ENCODE data around the gene HOXB4. TPM values are rescaled to one million over a fixed set of nuclear protein-coding genes. Genes with fewer than 3 reads are reported as not detected.
A peak's percentile ranks its signal among the peaks of the same experiment; 100 is the strongest.

The HOXB4 gene
- total and polyA plus RNA-seq, 4 donors: 6.0 to 16.6 (median 10.0) TPM

DNA sequence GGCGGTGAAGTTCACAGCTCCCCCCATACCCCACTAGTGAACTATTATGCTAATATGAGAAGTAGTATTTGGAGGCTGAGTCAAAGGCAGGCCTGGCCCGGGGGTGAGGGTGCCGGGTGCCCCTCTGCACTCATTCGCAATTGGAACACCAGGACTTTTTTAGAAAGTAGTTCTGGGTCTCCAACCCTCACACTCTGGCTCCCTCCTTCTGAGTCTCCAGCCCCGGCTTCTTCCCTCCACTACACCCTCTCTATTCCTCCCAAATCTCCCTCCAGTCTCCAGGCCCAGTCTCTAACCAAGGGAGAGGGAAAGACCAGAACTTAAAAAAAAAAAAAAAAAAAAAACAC is 21.9 kb downstream of the HOXB4 start:
- peak in 2 of 6 donors; percentile 28 to 54 for DNase-seq (ENCODE audit: low read depth in 4 of 6, low spot score in 6 of 6)
- H3K4me3 ChIP-seq (ENCODE audit: low read depth, low read length): peak overlapping the region; percentile 55
- no peaks in the 10 kb centered on the region for H3K9me3 ChIP-seq (ENCODE audit: control insufficient read depth, insufficient read depth, low read length)
- H3K4me1 ChIP-seq (ENCODE audit: control insufficient read depth, insufficient read depth, low read length): peaks cover 80% of the 10 kb centered on the region
- WGBS (ENCODE audit: insufficient coverage): 0% methylated on average over 2 of the region's 5 CpGs
- peaks cover 46% of the 10 kb centered on the region for H3K36me3 ChIP-seq (ENCODE audit: control insufficient read depth, insufficient read depth, low read length)
- H3K27me3 ChIP-seq (ENCODE audit: control insufficient read depth, insufficient read depth, low read length): no peaks in the 10 kb centered on the region
- peak overlapping the region; percentile 99 for H3K27ac ChIP-seq (ENCODE audit: low read depth, low read length)

DNA sequence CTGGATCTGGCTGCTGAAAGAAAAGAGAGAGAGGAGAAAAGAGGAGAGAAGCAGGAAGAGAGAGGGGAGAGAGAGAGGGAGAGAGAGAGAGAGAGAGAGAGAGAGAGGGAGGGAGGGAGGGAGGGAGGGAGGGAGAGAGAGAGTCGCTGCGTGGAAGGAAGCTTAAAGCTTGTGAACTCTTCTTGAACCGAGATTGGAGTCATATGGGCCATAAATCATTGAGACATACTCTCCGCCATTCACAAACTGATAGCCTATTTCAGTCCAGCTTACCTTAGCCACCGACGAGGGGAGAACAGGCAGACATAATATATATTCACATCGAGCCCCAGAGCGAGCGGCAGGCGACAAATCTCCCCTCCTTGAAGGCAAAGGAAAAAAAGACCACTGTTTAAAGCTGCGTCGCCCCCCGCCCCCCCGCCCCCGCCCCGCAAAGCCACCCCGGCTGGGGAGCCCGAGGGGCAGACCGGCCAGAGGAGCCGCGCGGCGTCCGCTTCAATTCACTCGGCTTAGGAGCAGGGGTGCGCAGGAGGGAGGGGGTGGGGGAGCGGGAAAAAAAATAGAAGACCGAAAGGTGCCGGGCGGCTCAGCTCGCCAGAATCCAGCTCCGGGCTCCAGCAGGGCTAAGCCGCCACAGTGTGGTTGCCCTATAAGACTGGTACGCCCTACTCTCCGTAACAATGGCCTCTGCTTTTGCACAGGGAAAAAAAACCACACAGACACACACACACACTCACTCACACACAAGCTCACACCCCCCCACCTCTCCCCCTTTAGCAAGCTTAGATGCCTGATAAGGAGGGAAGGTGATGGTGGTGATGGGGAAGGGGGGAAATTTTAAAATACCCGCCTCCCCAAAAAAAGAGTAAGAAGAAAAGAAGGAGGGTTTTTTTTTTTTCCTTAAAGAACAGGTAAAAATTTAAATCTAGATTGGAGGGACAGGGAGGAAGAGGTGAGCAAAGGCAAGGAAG is 22.6 kb downstream of the HOXB4 start:
- Histone ChIP-seq H3K9me3 (ENCODE audit: control insufficient read depth, insufficient read depth, low read length) (no peaks in the 10 kb centered on the region), H3K4me3 (ENCODE audit: low read depth, low read length) (peak overlapping the region; percentile 55), H3K4me1 (ENCODE audit: control insufficient read depth, insufficient read depth, low read length) (peaks cover 77% of the 10 kb centered on the region), H3K36me3 (ENCODE audit: control insufficient read depth, insufficient read depth, low read length) (peaks cover 42% of the 10 kb centered on the region), H3K27me3 (ENCODE audit: control insufficient read depth, insufficient read depth, low read length) (no peaks in the 10 kb centered on the region), H3K27ac (ENCODE audit: low read depth, low read length) (peak overlapping the region; percentile 99)
- peak in 5 of 6 donors; percentile 82 to 98 (median 85) for DNase-seq (ENCODE audit: low read depth in 4 of 6, low spot score in 6 of 6)
- under 1% methylated on average over 23 of the region's 36 CpGs for WGBS (ENCODE audit: insufficient coverage)

DNA sequence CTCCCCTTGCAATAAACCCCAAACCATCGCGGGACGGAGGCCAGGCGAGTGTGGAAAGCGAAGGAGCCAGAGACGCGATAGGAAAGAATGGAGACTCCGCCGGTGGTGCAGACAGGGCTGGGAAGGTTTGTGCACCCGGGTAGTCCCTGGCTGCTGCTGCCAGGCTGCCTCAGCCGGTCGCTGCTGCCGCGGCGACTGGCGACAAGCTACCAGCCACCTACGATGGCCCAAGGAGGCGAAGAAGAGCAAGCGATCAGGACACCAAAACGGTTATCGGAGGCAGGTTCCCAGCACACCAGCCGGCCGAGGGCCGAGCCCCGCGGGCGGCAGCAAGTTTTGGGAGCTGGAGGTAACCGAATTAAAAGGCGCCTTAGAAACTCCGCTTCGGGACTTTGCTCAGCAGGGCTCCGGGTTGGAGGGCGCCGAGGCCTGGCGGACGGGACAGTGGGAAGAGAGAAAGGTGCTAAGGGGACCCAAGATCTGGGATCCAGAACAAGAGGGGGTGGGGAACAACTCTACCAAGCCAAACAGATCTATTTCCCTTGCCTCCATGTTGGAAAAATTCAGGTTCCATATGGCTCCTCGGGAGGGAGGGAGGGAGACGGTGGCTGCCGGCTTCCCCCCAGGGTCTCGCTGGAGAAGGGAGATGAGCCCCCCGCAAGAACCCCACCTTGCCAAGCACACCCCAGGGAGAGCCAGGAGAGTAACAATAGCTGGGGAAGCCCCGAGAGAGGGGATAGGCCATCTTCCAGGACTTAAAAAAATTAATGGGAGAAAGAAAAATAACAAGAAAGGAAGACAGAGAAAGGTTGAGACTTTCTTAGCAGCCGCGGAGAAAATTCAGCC is 23.5 kb downstream of the HOXB4 start:
- peaks cover 77% of the 10 kb centered on the region for H3K4me1 ChIP-seq (ENCODE audit: control insufficient read depth, insufficient read depth, low read length)
- H3K9me3 ChIP-seq (ENCODE audit: control insufficient read depth, insufficient read depth, low read length): no peaks in the 10 kb centered on the region
- peak overlapping the region; percentile 99 for H3K27ac ChIP-seq (ENCODE audit: low read depth, low read length)
- WGBS (ENCODE audit: insufficient coverage): 10% methylated on average over 33 of the region's 44 CpGs
- peak overlapping the region; percentile 55 for H3K4me3 ChIP-seq (ENCODE audit: low read depth, low read length)
- peaks cover 45% of the 10 kb centered on the region for H3K36me3 ChIP-seq (ENCODE audit: control insufficient read depth, insufficient read depth, low read length)
- H3K27me3 ChIP-seq (ENCODE audit: control insufficient read depth, insufficient read depth, low read length): no peaks in the 10 kb centered on the region
- DNase-seq (ENCODE audit: low read depth in 4 of 6, low spot score in 6 of 6): peak; percentile 26 to 87 (median 42)

DNA sequence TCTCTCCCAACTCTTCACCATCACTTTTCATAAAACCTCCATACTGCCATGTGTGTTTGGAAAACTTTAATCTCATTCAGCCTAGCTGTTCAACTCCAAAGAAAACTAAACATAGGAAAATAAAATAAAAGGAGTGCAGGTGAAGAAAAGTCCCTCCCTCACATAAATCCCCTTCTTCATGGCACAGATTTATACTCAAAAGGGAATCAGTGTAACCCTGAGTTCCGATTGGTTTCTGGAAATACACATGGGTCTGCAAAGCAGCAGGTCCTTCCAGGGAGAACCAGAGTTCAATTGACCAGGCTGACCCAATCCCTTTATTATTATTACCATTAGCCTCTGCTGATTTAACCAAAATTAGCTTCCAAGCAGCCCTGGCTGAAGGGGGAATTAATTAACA is 24.3 kb downstream of the HOXB4 start:
- Histone ChIP-seq H3K27ac (ENCODE audit: low read depth, low read length) (peak overlapping the region; percentile 99), H3K4me1 (ENCODE audit: control insufficient read depth, insufficient read depth, low read length) (peaks cover 73% of the 10 kb centered on the region), H3K27me3 (ENCODE audit: control insufficient read depth, insufficient read depth, low read length) (no peaks in the 10 kb centered on the region), H3K36me3 (ENCODE audit: control insufficient read depth, insufficient read depth, low read length) (peaks cover 43% of the 10 kb centered on the region), H3K4me3 (ENCODE audit: low read depth, low read length) (peak overlapping the region; percentile 55), H3K9me3 (ENCODE audit: control insufficient read depth, insufficient read depth, low read length) (no peaks in the 10 kb centered on the region)
- WGBS (ENCODE audit: insufficient coverage): 0% methylated on average over 1 of the region's 1 CpG
- DNase-seq (ENCODE audit: low read depth in 4 of 6, low spot score in 6 of 6): peak; percentile 19 to 86 (median 29)

DNA sequence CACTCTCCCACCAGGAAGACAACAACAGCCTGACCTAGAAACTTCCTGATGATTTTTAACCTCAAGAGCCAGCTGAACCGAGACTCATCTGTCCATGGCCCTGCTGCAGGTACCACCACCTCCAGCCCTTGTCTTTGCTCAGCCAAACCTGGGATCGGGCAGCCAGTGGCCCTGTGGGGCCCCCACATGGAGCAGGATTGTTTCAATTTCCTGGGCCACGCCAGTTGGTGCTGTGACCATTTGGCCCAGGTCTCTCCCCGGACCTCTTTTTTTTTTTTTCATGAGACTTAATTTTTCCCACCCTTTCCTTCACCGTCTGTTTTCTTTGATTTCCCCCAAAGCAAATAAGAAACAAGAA is 25.0 kb downstream of the HOXB4 start:
- DNase-seq (ENCODE audit: low read depth in 4 of 6, low spot score in 6 of 6): no peak
- Histone ChIP-seq H3K36me3 (ENCODE audit: control insufficient read depth, insufficient read depth, low read length) (peaks cover 37% of the 10 kb centered on the region), H3K27me3 (ENCODE audit: control insufficient read depth, insufficient read depth, low read length) (no peaks in the 10 kb centered on the region), H3K4me3 (ENCODE audit: low read depth, low read length) (peak overlapping the region; percentile 55), H3K27ac (ENCODE audit: low read depth, low read length) (peak overlapping the region; percentile 99), H3K9me3 (ENCODE audit: control insufficient read depth, insufficient read depth, low read length) (no peaks in the 10 kb centered on the region), H3K4me1 (ENCODE audit: control insufficient read depth, insufficient read depth, low read length) (peaks cover 72% of the 10 kb centered on the region)
- 10% methylated on average over 3 of the region's 5 CpGs for WGBS (ENCODE audit: insufficient coverage)

DNA sequence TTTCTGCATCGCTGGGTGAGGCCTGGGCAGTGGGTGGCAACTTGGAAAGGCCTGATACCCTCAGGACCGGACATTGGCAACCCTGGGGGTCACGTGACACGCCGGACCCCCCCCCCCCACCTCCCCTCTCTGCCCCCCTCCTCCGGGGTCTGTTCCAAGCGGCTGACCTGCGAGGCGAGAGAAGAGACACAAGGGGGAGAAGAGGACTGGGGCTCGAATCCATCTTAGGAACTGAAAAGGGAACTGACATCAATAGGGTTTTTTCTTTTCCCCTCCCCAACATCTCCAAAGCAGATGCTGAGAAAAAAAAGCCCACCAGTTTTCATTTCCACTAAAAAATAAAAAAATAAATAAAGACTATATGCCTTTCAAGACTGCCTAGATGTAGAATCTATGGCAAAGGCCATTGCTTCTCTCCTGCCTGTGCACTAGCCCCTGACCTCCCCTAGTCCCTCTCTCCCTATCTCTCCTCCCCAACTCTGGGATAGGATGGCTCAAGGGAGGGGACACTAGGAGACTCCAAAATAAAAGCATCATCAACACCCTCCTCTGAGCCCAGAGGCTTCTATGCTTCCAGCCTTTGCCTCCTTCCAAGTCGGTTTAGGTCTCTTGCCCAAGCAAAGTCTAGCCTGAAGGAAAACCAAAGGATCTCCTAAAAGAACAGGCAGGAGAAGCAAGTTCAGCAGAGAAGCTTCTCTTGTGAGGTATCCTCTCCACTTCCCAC is 25.5 kb downstream of the HOXB4 start:
- H3K4me3 ChIP-seq (ENCODE audit: low read depth, low read length): peak overlapping the region; percentile 55
- H3K27me3 ChIP-seq (ENCODE audit: control insufficient read depth, insufficient read depth, low read length): no peaks in the 10 kb centered on the region
- H3K9me3 ChIP-seq (ENCODE audit: control insufficient read depth, insufficient read depth, low read length): no peaks in the 10 kb centered on the region
- peak; percentile 58 to 91 (median 69) for DNase-seq (ENCODE audit: low read depth in 4 of 6, low spot score in 6 of 6)
- peak overlapping the region; percentile 99 for H3K27ac ChIP-seq (ENCODE audit: low read depth, low read length)
- H3K4me1 ChIP-seq (ENCODE audit: control insufficient read depth, insufficient read depth, low read length): peaks cover 72% of the 10 kb centered on the region
- 6% methylated on average over 2 of the region's 11 CpGs for WGBS (ENCODE audit: insufficient coverage)
- H3K36me3 ChIP-seq (ENCODE audit: control insufficient read depth, insufficient read depth, low read length): peaks cover 34% of the 10 kb centered on the region

DNA sequence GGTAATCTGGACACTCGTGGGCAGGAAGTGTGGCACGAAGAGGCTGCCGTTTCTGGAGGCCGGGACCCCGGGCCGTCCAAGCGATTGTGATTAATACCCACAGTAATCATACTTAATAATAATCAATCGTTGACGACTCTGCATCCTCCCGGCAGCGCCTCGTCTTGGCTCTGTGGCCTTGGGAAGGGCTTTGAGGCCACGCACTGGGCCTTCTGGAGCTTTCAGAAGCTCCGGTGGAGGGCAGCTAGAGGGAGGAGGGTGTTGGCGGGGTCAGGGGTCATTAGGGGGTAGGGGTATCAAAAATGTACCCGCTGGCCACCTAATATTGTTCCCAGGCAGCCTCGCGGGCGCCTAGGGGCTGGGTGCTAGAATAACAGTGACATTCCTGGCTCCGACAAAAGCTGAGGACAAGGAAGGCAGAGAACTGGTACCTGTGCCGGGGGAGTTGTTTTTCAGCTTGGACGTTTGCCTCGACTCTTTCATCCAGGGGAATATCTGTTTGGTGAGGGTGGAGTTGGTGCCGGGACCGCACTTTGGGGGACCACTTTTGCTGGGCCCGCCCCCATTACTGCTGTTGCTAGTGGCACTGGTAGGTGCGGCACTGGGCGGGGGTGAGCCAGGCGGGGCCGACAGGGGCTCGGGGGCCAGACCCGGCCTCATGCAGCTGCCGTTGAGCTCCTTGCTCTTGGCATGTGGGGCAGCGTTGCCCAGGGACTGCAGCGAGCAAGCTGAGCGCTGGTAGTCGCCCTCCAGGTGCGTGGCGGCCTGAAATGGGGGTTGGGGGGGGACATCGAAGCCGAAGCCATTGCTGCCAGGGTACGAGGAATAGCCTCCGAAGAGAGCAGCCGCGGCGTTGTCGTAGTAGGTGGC is 26.3 kb downstream of the HOXB4 start:
- Histone ChIP-seq H3K4me1 (ENCODE audit: control insufficient read depth, insufficient read depth, low read length) (peaks cover 70% of the 10 kb centered on the region), H3K27ac (ENCODE audit: low read depth, low read length) (peak overlapping the region; percentile 99), H3K9me3 (ENCODE audit: control insufficient read depth, insufficient read depth, low read length) (no peaks in the 10 kb centered on the region), H3K36me3 (ENCODE audit: control insufficient read depth, insufficient read depth, low read length) (peaks cover 34% of the 10 kb centered on the region), H3K27me3 (ENCODE audit: control insufficient read depth, insufficient read depth, low read length) (no peaks in the 10 kb centered on the region), H3K4me3 (ENCODE audit: low read depth, low read length) (peak overlapping the region; percentile 20)
- whole genome bisulfite sequencing (ENCODE audit: insufficient coverage): 10% methylated on average over 40 of the region's 47 CpGs
- peak; percentile 15 to 77 (median 30) for DNase-seq (ENCODE audit: low read depth in 4 of 6, low spot score in 6 of 6)

DNA sequence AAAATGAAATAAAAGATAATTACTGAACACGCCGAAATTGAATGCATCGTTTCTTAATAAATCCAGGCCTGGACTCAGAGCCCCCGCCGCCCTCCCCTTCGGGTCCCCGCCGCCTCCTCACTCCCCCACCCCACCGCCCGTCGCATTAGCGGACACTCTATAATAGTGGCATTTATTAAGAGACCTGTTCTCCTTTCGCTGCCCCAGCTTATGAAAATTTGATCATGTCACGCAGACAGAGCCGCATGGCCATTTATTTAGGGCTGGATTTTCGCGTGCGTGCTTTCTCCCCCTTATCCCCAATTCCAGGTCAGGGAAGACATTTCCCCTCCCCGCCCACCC is 27.0 kb downstream of the HOXB4 start:
- Histone ChIP-seq H3K27ac (ENCODE audit: low read depth, low read length) (peak overlapping the region; percentile 99), H3K27me3 (ENCODE audit: control insufficient read depth, insufficient read depth, low read length) (no peaks in the 10 kb centered on the region), H3K36me3 (ENCODE audit: control insufficient read depth, insufficient read depth, low read length) (peaks cover 34% of the 10 kb centered on the region), H3K9me3 (ENCODE audit: control insufficient read depth, insufficient read depth, low read length) (no peaks in the 10 kb centered on the region), H3K4me1 (ENCODE audit: control insufficient read depth, insufficient read depth, low read length) (peaks cover 75% of the 10 kb centered on the region), H3K4me3 (ENCODE audit: low read depth, low read length) (peak overlapping the region; percentile 12)
- peak; percentile 13 to 91 (median 31) for DNase-seq (ENCODE audit: low read depth in 4 of 6, low spot score in 6 of 6)
- 20% methylated on average over 6 of the region's 19 CpGs for WGBS (ENCODE audit: insufficient coverage)

All from spinal cord (tissue), 10 donors.